MM.1S (cell line): ENCODE measurements around the gene KHSRP.

Experiments
- DNase-seq: peaks from one replicate; pipeline ENCODE4 v3.0.0-alpha.2; 2015
- H2AFZ ChIP-seq: fragments of 300-600 bp; sonication (generic); 2 replicates; pipeline ENCODE4 v1.6.0; 2016; ENCODE audit warnings: antibody characterized with exemption, low read length
- H3F3A ChIP-seq: fragments of 300-600 bp; sonication (generic); 2 replicates; pipeline ENCODE4 v1.6.1; 2016; ENCODE audit warnings: mild to moderate bottlenecking, antibody characterized with exemption, low read length, moderate library complexity, mixed read lengths; ENCODE audit not compliant: insufficient read depth
- H3K27ac ChIP-seq: fragments of 300-600 bp; sonication (generic); 2 replicates; pipeline ENCODE4 v1.5.1; 2016; ENCODE audit warnings: mild to moderate bottlenecking, low read length
- H3K27me3 ChIP-seq: fragments of 300-600 bp; sonication (generic); replicated peaks from 2 replicates; pipeline ENCODE4 v1.6.0; 2016; ENCODE audit warnings: low read length; ENCODE audit not compliant: insufficient read depth
- H3K36me3 ChIP-seq: fragments of 300-600 bp; sonication (generic); replicated peaks from 2 replicates; pipeline ENCODE4 v1.6.1; 2016; ENCODE audit warnings: mild to moderate bottlenecking, low read length, mixed read lengths; ENCODE audit not compliant: insufficient read depth
- H3K4me1 ChIP-seq: fragments of 300-600 bp; sonication (generic); 2 replicates; pipeline ENCODE4 v1.6.1; 2016; ENCODE audit warnings: low read length, mixed read lengths
- H3K4me2 ChIP-seq: fragments of 300-600 bp; sonication (generic); 2 replicates; pipeline ENCODE4 v1.6.0; 2016; ENCODE audit warnings: low read depth, low read length
- H3K4me3 ChIP-seq: fragments of 300-600 bp; sonication (generic); 2 replicates; pipeline ENCODE4 v1.5.1; 2016; ENCODE audit warnings: low read length, mixed read lengths
- H3K79me2 ChIP-seq: fragments of 300-600 bp; sonication (generic); 2 replicates; pipeline ENCODE4 v1.6.1; 2016; ENCODE audit warnings: mixed run types, low read length, mixed read lengths
- H3K9ac ChIP-seq: fragments of 300-600 bp; sonication (generic); 2 replicates; pipeline ENCODE4 v1.6.1; 2016; ENCODE audit warnings: low read length, mixed read lengths
- H3K9me2 ChIP-seq: fragments of 300-600 bp; sonication (generic); replicated peaks from 2 replicates; pipeline ENCODE4 v1.6.1; 2016; ENCODE audit warnings: mild to moderate bottlenecking, low read length, mixed read lengths; ENCODE audit not compliant: insufficient read depth
- H3K9me3 ChIP-seq: fragments of 300-600 bp; sonication (generic); replicated peaks from 2 replicates; pipeline ENCODE4 v1.6.1; 2016; ENCODE audit warnings: mild to moderate bottlenecking, low read length, mixed read lengths; ENCODE audit not compliant: insufficient read depth
- H4K20me1 ChIP-seq: fragments of 300-600 bp; sonication (generic); 2 replicates; pipeline ENCODE4 v1.6.1; 2016; ENCODE audit warnings: mild to moderate bottlenecking, low read length, moderate library complexity, mixed read lengths; ENCODE audit not compliant: insufficient read depth
- CTCF ChIP-seq: fragments of 300-600 bp; sonication (generic); IDR thresholded peaks from 2 replicates; pipeline ENCODE4 v1.5.1; 2016; ENCODE audit warnings: antibody characterized with exemption, low read length, mixed read lengths
- EZH2 ChIP-seq: fragments of 300-600 bp; sonication (generic); optimal IDR thresholded peaks from 2 replicates; pipeline ENCODE3; 2017; ENCODE audit warnings: low read depth, mild to moderate bottlenecking, antibody characterized with exemption, low read length, mixed read lengths
- EZH2phosphoT487 ChIP-seq: fragments of 300-600 bp; sonication (generic); IDR thresholded peaks from 2 replicates; pipeline ENCODE4 v1.6.1; 2018; ENCODE audit warnings: antibody characterized with exemption, low read length

The KHSRP gene

GRCh38 chr19:6451583-6452222 is 27.1 kb upstream of the KHSRP start:
- no peaks in the 10 kb centered on the region for H3K9me2 ChIP-seq
- H3K4me3 ChIP-seq, result no peak overlapping the region
- H3F3A ChIP-seq, result no peaks in the 10 kb centered on the region
- H3K27me3 ChIP-seq, result no peaks in the 10 kb centered on the region
- TF ChIP-seq EZH2 (no peak), EZH2phosphoT487 (no peak), CTCF (no peak)
- H4K20me1 ChIP-seq, result no peaks in the 10 kb centered on the region
- H3K79me2 ChIP-seq, result no peaks in the 10 kb centered on the region
- no peak overlapping the region for H2AFZ ChIP-seq
- H3K9ac ChIP-seq, result no peak overlapping the region
- H3K4me2 ChIP-seq, result no peak overlapping the region
- DNase-seq, result no peak
- H3K36me3 ChIP-seq, result 0 out of 2 replicates have a peak, but pooled peaks cover 5% of the 10 kb centered on the region
- no peak overlapping the region for H3K27ac ChIP-seq
- H3K4me1 ChIP-seq, result no peaks in the 10 kb centered on the region
- H3K9me3 ChIP-seq, result no peaks in the 10 kb centered on the region

- H3K4me1 ChIP-seq, result no peaks in the 10 kb centered on the region
- H3K36me3 ChIP-seq, result 0 out of 2 replicates have a peak, but pooled peaks cover 5% of the 10 kb centered on the region
- no peaks in the 10 kb centered on the region for H3K9me3 ChIP-seq
- H3K4me2 ChIP-seq, result no peak overlapping the region
- no peak overlapping the region for H3K4me3 ChIP-seq
- DNase-seq, result no peak
- H3K9ac ChIP-seq, result no peak overlapping the region
- TF ChIP-seq EZH2 (no peak), CTCF (no peak), EZH2phosphoT487 (no peak)
- H3F3A ChIP-seq, result no peaks in the 10 kb centered on the region
- H3K9me2 ChIP-seq, result no peaks in the 10 kb centered on the region
- H3K79me2 ChIP-seq, result no peaks in the 10 kb centered on the region
- no peak overlapping the region for H2AFZ ChIP-seq
- no peaks in the 10 kb centered on the region for H4K20me1 ChIP-seq
- no peak overlapping the region for H3K27ac ChIP-seq
- H3K27me3 ChIP-seq, result no peaks in the 10 kb centered on the region
Observed at GRCh38 chr19:6450166-6450565, 25.6 kb upstream of the KHSRP start.

- TF ChIP-seq EZH2, result no peak
- TF ChIP-seq EZH2phosphoT487, result no peak
- TF ChIP-seq CTCF, result no peak
- H3F3A ChIP-seq, result no peaks in the 10 kb centered on the region
- H3K9me2 ChIP-seq, result no peaks in the 10 kb centered on the region
- no peak overlapping the region for H3K9ac ChIP-seq
- no peaks in the 10 kb centered on the region for H3K36me3 ChIP-seq
- H3K79me2 ChIP-seq, result no peaks in the 10 kb centered on the region
- no peaks in the 10 kb centered on the region for H3K27me3 ChIP-seq
- no peak overlapping the region for H3K27ac ChIP-seq
- H3K9me3 ChIP-seq, result no peaks in the 10 kb centered on the region
- no peak overlapping the region for H3K4me3 ChIP-seq
- no peaks in the 10 kb centered on the region for H4K20me1 ChIP-seq
- no peak overlapping the region for H2AFZ ChIP-seq
- DNase-seq, result no peak
- no peak overlapping the region for H3K4me2 ChIP-seq
- H3K4me1 ChIP-seq, result no peaks in the 10 kb centered on the region
Observed at GRCh38 chr19:6448045-6448444, 23.4 kb upstream of the KHSRP start.
